SK-N-MC (cell line): Measurements from ENCODE around the gene TLE6.

ENCODE experiments used
- EZH2 ChIP-seq: fragments of 200-600 bp; sonication (generic); IDR thresholded peaks from one replicate; pipeline ENCODE4 v1.6.1; 2017; ENCODE audit warnings: antibody characterized with exemption
- FOXP2 ChIP-seq: optimal IDR thresholded peaks from 2 replicates; pipeline ENCODE3; 2011; ENCODE audit warnings: mild to moderate bottlenecking, moderate library complexity; ENCODE audit not compliant: insufficient read depth; ENCODE audit errors: extremely low read length, control extremely low read depth
- POLR2AphosphoS5 ChIP-seq: IDR thresholded peaks from 2 replicates; pipeline ENCODE4 v1.6.1; 2012; ENCODE audit warnings: mild to moderate bottlenecking, low read depth, low read length, borderline replicate concordance

DNA sequence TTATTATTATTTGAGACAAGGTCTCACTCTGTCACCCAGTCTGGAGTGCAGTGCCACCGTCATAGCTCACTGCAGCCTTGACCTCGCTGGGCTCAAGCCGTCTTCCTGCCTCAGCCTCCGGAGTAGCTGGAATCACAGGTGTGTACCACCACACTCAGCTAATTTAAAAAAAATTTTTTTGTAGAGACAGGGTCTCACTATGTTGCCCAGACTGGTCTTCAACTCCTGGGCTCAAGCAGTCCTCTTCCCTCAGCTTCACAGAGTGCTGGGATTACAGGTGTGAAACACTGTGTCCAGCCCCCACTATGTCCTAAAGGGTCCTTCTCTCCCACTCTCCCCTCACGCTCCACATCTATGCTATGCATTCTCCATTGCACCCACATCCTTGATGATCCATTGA, 60.9 kb downstream of the TLE6 start:
- TF ChIP-seq EZH2 (no peak), POLR2AphosphoS5 (no peak), FOXP2 (no peak)
